ENCODE measurements around the gene CNIH3.
A peak's percentile ranks its signal among the peaks of the same experiment; 100 is the strongest.

CNIH3 gene

GRCh38 chr1:224613486-224613885 lies 2.6 kb upstream of the CNIH3 start:
- TF ChIP-seq, protein P1, sequence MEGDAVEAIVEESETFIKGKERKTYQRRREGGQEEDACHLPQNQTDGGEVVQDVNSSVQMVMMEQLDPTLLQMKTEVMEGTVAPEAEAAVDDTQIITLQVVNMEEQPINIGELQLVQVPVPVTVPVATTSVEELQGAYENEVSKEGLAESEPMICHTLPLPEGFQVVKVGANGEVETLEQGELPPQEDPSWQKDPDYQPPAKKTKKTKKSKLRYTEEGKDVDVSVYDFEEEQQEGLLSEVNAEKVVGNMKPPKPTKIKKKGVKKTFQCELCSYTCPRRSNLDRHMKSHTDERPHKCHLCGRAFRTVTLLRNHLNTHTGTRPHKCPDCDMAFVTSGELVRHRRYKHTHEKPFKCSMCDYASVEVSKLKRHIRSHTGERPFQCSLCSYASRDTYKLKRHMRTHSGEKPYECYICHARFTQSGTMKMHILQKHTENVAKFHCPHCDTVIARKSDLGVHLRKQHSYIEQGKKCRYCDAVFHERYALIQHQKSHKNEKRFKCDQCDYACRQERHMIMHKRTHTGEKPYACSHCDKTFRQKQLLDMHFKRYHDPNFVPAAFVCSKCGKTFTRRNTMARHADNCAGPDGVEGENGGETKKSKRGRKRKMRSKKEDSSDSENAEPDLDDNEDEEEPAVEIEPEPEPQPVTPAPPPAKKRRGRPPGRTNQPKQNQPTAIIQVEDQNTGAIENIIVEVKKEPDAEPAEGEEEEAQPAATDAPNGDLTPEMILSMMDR (IDR thresholded peaks at IDR 0.05; ENCODE audit: insufficient read depth, low read depth, low read length, missing control alignments): no peak
- DNase-seq (ENCODE audit: low read depth): no peak
- H3K4me3 ChIP-seq (ENCODE audit: low read length): no peak overlapping the region

DNA sequence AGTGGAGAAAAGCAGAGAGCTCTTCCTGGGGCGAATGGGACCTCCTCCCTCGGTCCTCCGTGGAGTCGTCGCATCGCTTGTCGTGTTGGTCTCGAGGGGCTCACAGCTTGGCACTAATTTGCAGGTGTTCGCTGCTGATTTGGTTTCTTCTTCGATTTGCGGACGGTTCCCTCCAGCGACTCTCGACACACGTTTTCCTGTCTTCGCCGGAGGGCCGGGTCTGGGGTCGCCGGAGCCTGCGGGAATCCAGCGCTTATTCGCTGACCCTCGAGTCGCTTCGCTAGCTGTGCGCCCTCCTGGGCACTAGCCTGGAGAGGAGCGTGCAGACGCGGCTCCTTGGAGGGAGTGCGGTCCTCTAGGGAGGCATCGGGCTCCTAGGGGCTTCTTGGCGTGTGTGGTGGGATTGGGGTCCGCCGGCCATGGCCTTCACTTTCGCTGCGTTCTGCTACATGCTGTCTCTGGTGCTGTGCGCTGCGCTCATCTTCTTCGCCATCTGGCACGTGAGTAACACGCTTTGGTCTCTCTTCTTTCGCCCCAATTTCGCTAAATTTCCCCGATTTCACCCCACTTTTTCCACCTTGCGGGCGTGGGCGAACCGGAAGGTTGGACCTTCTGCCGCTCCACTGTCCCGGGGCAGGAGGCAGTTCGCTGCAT lies 766 bp downstream of the CNIH3 start:
- TF ChIP-seq, protein P1 (IDR thresholded peaks at IDR 0.05; ENCODE audit: insufficient read depth, low read depth, low read length, missing control alignments): no peak
- DNase-seq (ENCODE audit: low read depth): no peak
- peak overlapping the region; percentile 7 for H3K4me3 ChIP-seq (ENCODE audit: low read length)

DNA sequence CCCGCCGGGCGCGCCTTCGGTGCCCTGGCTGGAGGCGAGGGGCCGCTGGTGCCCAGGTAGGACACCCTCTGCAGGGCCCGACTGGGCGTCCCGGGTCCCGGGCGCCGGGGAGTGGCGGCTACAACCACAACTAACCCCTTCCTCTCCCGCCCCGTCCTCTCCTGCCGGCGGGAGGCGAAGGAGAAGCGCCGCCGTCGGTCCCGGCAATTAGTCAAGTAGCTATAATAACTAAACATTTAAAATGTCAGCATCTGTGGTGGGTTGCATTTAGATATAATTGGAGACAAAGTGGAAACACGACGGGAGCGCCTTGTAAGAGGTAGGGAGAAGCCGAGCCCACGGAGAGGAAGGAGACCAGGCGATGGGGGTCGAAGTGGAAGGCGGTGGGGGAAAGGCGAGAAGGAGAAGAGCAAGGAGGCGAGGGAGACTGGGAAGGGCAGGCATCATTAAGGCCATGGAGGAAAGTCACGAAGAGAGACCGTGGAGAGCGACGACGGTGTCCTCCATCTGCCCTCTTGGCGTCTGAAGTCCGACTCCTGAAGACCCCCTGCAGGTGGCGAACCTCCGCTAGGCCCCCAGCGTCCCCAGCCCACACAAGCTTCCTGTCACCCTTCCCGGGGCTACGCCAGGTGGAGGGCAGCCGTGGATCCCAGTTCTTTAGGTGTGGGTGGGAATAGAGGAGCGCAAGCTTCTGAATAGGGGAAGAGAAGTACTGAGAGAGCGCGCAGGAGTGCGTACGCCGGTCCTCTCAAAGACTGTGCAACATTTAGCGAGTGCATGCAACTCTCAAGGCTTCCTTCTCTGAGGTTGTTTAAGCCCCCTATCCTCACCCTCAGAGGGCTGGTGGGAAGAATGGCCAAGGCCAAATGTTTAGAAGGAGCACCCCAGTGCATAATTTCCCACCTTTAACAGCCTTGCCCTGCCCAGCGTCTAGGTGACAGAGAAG lies 1.6 kb downstream of the CNIH3 start:
- no peak overlapping the region for H3K4me3 ChIP-seq (ENCODE audit: low read length)
- no peak for DNase-seq (ENCODE audit: low read depth)
- TF ChIP-seq, protein P1 (IDR thresholded peaks at IDR 0.05; ENCODE audit: insufficient read depth, low read depth, low read length, missing control alignments): no peak

DNA sequence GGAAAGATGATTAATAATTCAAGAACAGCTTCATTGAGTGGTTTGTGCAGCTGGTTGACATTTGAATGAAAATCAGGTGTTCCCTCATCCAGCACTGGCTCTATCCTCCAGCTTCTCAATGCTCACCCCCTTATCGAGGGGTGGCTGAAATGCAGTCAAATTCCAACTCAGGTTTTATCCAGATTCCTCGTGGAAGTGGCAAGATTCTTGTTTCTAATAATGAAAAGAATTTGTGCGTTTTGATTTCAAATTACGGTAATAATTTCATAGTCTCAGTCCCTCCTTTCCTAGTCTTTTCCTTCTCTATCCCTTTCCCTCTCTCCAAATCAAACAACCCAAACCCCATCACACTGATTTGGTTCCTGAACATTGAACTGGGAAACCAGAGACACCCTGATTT lies 3.1 kb downstream of the CNIH3 start:
- no peak overlapping the region for H3K4me3 ChIP-seq (ENCODE audit: low read length)
- no peak for DNase-seq (ENCODE audit: low read depth)
- TF ChIP-seq, protein P1 (IDR thresholded peaks at IDR 0.05; ENCODE audit: insufficient read depth, low read depth, low read length, missing control alignments): no peak

GRCh38 chr1:224620105-224620504 lies 4.0 kb downstream of the CNIH3 start:
- TF ChIP-seq, protein P1 (IDR thresholded peaks at IDR 0.05; ENCODE audit: insufficient read depth, low read depth, low read length, missing control alignments): no peak
- DNase-seq (ENCODE audit: low read depth): no peak
- H3K4me3 ChIP-seq (ENCODE audit: low read length): no peak overlapping the region

DNA sequence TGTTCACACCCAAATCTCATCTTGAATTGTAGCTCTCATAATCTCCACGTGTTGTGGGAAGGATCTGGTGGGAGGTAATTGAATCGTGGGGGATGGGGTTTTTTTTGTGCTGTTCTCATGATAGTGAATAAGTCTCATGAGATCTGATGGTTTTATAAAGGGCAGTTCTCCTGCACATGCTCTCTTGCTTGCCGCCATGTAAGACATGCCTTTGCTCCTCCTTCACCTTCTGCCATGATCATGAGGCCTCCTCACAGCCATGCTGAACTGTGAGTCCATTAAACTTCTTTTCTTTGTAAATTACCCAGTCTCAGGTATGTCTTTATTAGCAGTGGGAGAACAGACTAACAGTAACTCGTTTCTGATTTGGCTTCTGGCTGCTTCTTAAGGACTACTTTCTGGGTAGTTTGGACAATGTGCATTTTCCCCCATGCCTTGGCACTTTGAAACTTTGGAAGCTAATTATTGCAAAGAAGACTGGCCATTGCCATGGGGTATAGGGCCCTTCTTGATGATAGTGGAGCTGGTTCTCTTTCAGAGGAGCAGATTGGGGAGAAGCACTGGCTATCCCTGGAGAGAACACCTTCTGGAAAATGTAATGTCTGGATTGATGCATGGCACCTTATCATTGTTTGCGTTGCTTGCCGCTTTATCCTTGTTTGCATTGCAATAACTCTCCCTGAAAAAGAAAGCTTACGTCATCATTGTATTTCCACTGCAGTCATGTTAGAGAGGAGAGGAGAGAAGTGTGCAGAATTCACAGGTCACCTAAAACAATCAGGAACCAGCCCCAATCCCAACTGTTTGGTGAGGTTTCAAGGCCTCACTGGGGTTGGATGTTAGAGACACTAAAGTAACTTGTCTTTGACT lies 5.9 kb downstream of the CNIH3 start:
- no peak overlapping the region for H3K4me3 ChIP-seq (ENCODE audit: low read length)
- TF ChIP-seq, protein P1 (IDR thresholded peaks at IDR 0.05; ENCODE audit: insufficient read depth, low read depth, low read length, missing control alignments): no peak
- no peak for DNase-seq (ENCODE audit: low read depth)

All from epithelial cell of esophagus (primary cell).